Cerebellar nuclear complex (tissue), 1 donor: ENCODE results near the gene ZNF438.
"Not testable (repeated sequence)": the region's sequence is repeated elsewhere in the genome, so short reads cannot be mapped to it uniquely, and the experiment has no call there.

Source experiments
- DNase-seq, 2 experiments: peaks; one replicate each; lab custom pipeline; 2025; lab: John Stamatoyannopoulos, UW

ZNF438 gene

GRCh38 chr10:31031558-31032257 is at the start of gene ZNF438:
TSS of gene ZNF438 (minus strand) at chr10:31031865. CDS start at chr10:30877034, 154,831 bp downstream.
- DNase-seq = peak; percentile 48 to 73

GRCh38 chr10:31076610-31076988 is 44.9 kb upstream of the ZNF438 start:
- DNase-seq = no peak

- DNase-seq = no peak
Observed at GRCh38 chr10:31075881-31076609, 44.4 kb upstream of the ZNF438 start.

GRCh38 chr10:31075434-31075833 is 43.8 kb upstream of the ZNF438 start:
- DNase-seq = no peak

GRCh38 chr10:31074722-31075086 is 43.0 kb upstream of the ZNF438 start:
- DNase-seq = no peak

- DNase-seq = no peak
Observed at GRCh38 chr10:31073996-31074721, 42.5 kb upstream of the ZNF438 start.

GRCh38 chr10:31073211-31073610 is 41.5 kb upstream of the ZNF438 start:
- no peak for DNase-seq

GRCh38 chr10:31072451-31072850 is 40.8 kb upstream of the ZNF438 start:
- DNase-seq = no peak

GRCh38 chr10:31071232-31072005 is 39.8 kb upstream of the ZNF438 start:
- DNase-seq = no peak

GRCh38 chr10:31070691-31071090 is 39.0 kb upstream of the ZNF438 start:
- no peak for DNase-seq

GRCh38 chr10:31070025-31070424 is 38.4 kb upstream of the ZNF438 start:
- DNase-seq = no peak

GRCh38 chr10:31069411-31069810 is 37.7 kb upstream of the ZNF438 start:
- DNase-seq = no peak

- no peak for DNase-seq
Observed at GRCh38 chr10:31064348-31064747, 32.7 kb upstream of the ZNF438 start.

- no peak for DNase-seq
Observed at GRCh38 chr10:31063841-31064240, 32.2 kb upstream of the ZNF438 start.

- DNase-seq = no peak
Observed at GRCh38 chr10:31062856-31063255, 31.2 kb upstream of the ZNF438 start.

- DNase-seq = no peak
Observed at GRCh38 chr10:31061941-31062340, 30.3 kb upstream of the ZNF438 start.

- no peak for DNase-seq
Observed at GRCh38 chr10:31058795-31059703, 27.4 kb upstream of the ZNF438 start.

- DNase-seq = not testable (repeated sequence)
Observed at GRCh38 chr10:31056678-31057077, 25.0 kb upstream of the ZNF438 start.

GRCh38 chr10:31055573-31056251 is 24.0 kb upstream of the ZNF438 start:
- DNase-seq = no peak

- DNase-seq = no peak
Observed at GRCh38 chr10:31051703-31052102, 20.0 kb upstream of the ZNF438 start.
